Fibroblast of pulmonary artery (primary cell): ENCODE data around the gene APIP.

Experiments
- DNase-seq: peaks from one replicate; pipeline ENCODE4 v3.0.0-alpha.2; 2010; ENCODE audit warnings: low read depth
- H3K4me3 ChIP-seq: replicated peaks from 2 replicates; pipeline ENCODE4 v1.5.1; 2011; ENCODE audit warnings: low read depth, mild to moderate bottlenecking, control low read depth, low read length, moderate library complexity
- TF ChIP-seq, protein P1 (sequence below): IDR thresholded peaks from 2 replicates; pipeline ENCODE4 v1.5.1; 2011; ENCODE audit warnings: mild to moderate bottlenecking, control low read depth, low read length, inconsistent platforms; ENCODE audit errors: missing control alignments

APIP gene

GRCh38 chr11:34857463-34857862 is 58.7 kb downstream of the APIP start:
- H3K4me3 ChIP-seq: no peak overlapping the region
- DNase-seq: no peak
- TF ChIP-seq, protein P1, sequence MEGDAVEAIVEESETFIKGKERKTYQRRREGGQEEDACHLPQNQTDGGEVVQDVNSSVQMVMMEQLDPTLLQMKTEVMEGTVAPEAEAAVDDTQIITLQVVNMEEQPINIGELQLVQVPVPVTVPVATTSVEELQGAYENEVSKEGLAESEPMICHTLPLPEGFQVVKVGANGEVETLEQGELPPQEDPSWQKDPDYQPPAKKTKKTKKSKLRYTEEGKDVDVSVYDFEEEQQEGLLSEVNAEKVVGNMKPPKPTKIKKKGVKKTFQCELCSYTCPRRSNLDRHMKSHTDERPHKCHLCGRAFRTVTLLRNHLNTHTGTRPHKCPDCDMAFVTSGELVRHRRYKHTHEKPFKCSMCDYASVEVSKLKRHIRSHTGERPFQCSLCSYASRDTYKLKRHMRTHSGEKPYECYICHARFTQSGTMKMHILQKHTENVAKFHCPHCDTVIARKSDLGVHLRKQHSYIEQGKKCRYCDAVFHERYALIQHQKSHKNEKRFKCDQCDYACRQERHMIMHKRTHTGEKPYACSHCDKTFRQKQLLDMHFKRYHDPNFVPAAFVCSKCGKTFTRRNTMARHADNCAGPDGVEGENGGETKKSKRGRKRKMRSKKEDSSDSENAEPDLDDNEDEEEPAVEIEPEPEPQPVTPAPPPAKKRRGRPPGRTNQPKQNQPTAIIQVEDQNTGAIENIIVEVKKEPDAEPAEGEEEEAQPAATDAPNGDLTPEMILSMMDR: no peak

GRCh38 chr11:34856251-34856650 is 59.9 kb downstream of the APIP start:
- TF ChIP-seq, protein P1: no peak
- no peak for DNase-seq
- no peak overlapping the region for H3K4me3 ChIP-seq

DNA sequence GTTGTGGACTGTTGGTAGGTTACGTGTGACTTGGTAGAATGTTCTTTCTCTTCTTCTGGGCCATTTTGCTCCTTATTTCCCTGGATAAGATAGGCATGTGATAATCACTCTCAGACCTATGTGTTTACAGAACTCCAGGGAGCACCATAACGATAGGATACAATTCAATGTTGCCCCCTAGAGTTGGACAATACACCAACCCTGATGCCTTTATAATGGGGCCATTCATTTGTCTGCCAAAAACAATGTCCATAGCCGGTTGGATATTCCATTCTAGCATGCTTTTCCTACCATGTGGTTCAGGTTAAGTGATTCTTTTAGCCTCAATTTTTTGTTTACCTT is 60.5 kb downstream of the APIP start:
- no peak for DNase-seq
- no peak overlapping the region for H3K4me3 ChIP-seq
- TF ChIP-seq, protein P1: no peak

DNA sequence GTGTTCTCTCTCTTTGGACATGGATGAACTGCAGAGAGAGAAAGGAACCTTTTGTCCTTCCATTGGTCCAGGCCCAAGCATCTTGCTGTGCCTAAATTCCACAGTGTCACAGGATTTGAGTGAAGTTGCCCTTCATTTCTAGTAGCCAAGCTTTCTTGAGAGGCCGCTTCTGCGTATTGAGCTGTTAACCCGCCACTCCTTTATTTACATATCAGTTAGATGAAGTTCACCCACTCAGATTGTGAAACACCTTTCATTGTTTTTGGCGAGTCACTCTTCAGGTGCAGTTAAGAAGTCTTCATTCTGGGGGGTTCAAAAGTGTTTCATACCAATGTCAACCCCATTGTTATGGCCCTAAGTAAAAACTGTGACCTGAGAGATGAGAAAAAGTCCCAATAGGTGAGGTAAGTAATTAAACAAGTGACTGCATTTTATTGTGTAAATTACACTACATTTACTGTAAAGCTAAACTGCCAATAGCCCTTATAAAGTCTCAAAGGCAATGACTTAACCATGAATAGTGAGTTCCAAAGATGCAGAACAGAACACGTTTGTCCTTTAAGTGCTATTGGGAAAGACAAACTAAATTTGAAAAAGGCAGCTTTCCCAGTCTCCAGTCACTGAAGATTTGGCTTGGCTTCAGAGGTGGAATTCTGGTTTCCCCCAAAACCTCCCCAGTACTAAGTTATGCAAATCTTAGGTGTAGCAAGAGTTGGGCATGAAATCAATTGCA is 61.0 kb downstream of the APIP start:
- H3K4me3 ChIP-seq: no peak overlapping the region
- TF ChIP-seq, protein P1: no peak
- DNase-seq: peak; percentile 57

- DNase-seq: no peak
- no peak overlapping the region for H3K4me3 ChIP-seq
- TF ChIP-seq, protein P1: no peak
Observed at GRCh38 chr11:34851916-34852315, 64.3 kb downstream of the APIP start.

- no peak overlapping the region for H3K4me3 ChIP-seq
- DNase-seq: no peak
- TF ChIP-seq, protein P1: no peak
Observed at GRCh38 chr11:34850334-34850733, 65.8 kb downstream of the APIP start.

- no peak for DNase-seq
- TF ChIP-seq, protein P1: no peak
- H3K4me3 ChIP-seq: no peak overlapping the region
Observed at GRCh38 chr11:34846467-34846866, 69.7 kb downstream of the APIP start.
